Hepatocyte (in vitro differentiated cells): ENCODE results near the gene NLGN4X.

ENCODE experiments used
- CTCF ChIP-seq: fragments of 200-600 bp; sonication (generic); IDR thresholded peaks from 2 replicates; pipeline ENCODE4 v1.5.1; 2016; ENCODE audit warnings: antibody characterized with exemption, mild to moderate bottlenecking; ENCODE audit not compliant: poor library complexity
- EZH2phosphoT487 ChIP-seq: fragments of 200-600 bp; sonication (generic); IDR thresholded peaks from one replicate; pipeline ENCODE4 v1.6.1; 2018; ENCODE audit warnings: antibody characterized with exemption, mild to moderate bottlenecking, low read depth, moderate library complexity; ENCODE audit not compliant: unreplicated experiment, severe bottlenecking

- TF ChIP-seq CTCF (no peak), EZH2phosphoT487 (no peak)
These were observed 358.9 kb downstream of the NLGN4X start for GRCh38 chrX:5869786-5870185.
